ENCODE measurements around the gene PCDHB7.
"Not testable (repeated sequence)": the region's sequence is repeated elsewhere in the genome, so short reads cannot be mapped to it uniquely, and the experiment has no call there.

The PCDHB7 gene

DNA sequence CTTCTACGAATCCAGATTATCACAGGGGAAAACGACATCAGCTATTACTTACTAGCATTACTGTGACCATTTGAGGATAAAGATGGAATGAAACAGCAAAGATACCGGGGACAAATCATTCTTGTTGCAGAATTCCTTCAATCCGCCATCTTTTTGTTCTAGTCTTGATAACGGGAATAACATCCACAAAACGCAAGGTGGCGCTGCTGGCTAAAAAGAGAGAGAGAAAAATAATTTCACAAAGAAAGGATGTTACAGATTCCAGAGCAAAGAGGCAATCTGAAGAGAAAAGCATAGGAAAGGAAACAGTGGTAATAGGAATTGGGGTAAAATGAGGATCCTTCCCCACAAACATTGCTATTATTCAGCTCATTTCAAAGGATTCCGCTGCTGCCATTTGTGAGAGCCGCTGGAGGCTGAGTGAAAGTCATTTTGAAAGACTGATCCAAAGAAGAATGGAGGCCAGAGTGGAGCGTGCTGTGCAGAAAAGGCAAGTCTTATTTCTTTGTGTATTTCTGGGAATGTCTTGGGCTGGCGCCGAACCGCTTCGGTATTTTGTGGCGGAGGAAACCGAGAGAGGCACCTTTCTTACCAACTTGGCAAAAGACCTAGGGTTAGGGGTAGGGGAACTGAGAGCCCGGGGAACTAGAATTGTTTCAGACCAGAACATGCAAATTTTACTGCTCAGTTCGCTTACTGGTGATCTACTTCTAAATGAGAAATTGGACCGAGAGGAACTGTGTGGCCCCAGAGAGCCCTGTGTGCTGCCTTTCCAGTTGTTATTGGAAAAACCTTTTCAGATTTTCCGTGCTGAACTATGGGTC lies at the start of gene PCDHB7:
Gene PCDHB7, plus strand, starts transcription at position 264 of the 824 bp plus-strand sequence. Its CDS starts 192 bp downstream, at position 456.
- DNase-seq (ENCODE audit: low read depth in 2 of 2): no peak

DNA sequence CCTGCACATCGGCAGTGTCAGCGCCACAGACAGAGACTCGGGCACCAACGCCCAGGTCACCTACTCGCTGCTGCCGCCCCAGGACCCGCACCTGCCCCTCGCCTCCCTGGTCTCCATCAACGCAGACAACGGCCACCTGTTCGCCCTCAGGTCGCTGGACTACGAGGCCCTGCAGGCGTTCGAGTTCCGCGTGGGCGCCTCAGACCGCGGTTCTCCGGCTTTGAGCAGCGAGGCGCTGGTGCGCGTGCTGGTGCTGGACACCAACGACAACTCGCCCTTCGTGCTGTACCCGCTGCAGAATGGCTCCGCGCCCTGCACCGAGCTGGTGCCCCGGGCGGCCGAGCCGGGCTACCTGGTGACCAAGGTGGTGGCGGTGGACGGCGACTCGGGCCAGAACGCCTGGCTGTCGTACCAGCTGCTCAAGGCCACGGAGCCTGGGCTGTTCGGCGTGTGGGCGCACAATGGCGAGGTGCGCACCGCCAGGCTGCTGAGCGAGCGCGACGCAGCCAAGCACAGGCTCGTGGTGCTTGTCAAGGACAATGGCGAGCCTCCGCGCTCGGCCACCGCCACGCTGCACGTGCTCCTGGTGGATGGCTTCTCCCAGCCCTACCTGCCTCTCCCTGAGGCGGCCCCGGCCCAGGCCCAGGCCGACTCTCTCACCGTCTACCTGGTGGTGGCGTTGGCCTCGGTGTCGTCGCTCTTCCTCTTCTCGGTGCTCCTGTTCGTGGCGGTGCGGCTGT lies 48.9 kb upstream of the PCDHB7 start:
- not testable (repeated sequence) for DNase-seq (ENCODE audit: low read depth in 2 of 2)

- no peak for DNase-seq (ENCODE audit: low read depth in 2 of 2)
Measured at GRCh38 chr5:141127305-141127704, 45.1 kb upstream of the PCDHB7 start.

DNA sequence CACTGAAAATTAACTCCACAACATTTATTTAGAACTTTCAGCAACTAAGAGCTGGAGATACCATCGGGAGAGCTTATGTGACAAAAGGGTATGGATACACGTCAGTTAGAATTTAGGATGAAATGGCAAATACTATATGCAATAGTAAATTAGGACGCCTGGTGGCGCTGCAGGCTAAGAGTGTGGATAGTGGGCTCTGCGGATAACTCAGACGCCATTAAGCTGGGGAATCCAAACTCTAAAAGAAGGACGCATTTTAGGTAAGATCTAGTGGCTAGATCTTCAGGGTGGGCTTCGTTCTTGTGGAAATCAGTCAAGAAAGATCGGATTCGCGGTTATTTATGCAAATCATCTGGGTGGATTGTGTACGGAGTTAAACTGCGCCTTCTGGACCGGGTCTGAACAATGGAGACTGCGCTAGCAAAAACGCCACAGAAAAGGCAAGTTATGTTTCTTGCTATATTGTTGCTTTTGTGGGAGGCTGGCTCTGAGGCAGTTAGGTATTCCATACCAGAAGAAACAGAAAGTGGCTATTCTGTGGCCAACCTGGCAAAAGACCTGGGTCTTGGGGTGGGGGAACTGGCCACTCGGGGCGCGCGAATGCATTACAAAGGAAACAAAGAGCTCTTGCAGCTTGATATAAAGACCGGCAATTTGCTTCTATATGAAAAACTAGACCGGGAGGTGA lies 37.3 kb upstream of the PCDHB7 start, which contains the start of gene PCDHB5:
Gene PCDHB5, plus strand, starts transcription at position 177 of the 688 bp plus-strand sequence. Its CDS starts 229 bp downstream, at position 406.
- no peak for DNase-seq (ENCODE audit: low read depth in 2 of 2)

- DNase-seq (ENCODE audit: low read depth in 2 of 2): no peak
Measured at GRCh38 chr5:141135718-141136266, 36.7 kb upstream of the PCDHB7 start.

- not testable (repeated sequence) for DNase-seq (ENCODE audit: low read depth in 2 of 2)
Measured at GRCh38 chr5:141137346-141137745, 35.1 kb upstream of the PCDHB7 start.

GRCh38 chr5:141149812-141150211 lies 22.6 kb upstream of the PCDHB7 start, which contains the start of gene PCDHB6:
Gene PCDHB6, plus strand, starts transcription at chr5:141150057. Its CDS starts 201 bp downstream, at chr5:141150258.
- no peak for DNase-seq (ENCODE audit: low read depth in 2 of 2)

- no peak for DNase-seq (ENCODE audit: low read depth in 2 of 2)
Measured at GRCh38 chr5:141150224-141150992, 22.0 kb upstream of the PCDHB7 start.

DNA sequence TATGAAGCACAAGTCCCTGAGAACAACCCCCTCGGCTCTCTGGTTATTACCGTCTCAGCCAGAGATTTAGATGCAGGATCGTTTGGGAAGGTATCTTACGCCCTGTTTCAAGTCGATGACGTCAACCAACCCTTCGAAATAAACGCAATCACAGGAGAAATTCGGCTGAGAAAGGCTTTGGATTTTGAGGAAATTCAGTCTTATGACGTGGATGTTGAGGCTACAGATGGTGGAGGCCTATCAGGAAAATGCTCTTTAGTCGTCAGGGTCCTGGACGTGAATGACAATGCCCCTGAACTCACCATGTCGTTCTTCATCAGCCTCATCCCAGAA lies 21.5 kb upstream of the PCDHB7 start:
- DNase-seq (ENCODE audit: low read depth in 2 of 2): no peak

- DNase-seq (ENCODE audit: low read depth in 2 of 2): not testable (repeated sequence)
Measured at GRCh38 chr5:141151632-141152031, 20.8 kb upstream of the PCDHB7 start.

GRCh38 chr5:141152096-141152495 lies 20.3 kb upstream of the PCDHB7 start:
- not testable (repeated sequence) for DNase-seq (ENCODE audit: low read depth in 2 of 2)

- no peak for DNase-seq (ENCODE audit: low read depth in 2 of 2)
Measured at GRCh38 chr5:141155540-141156374, 16.7 kb upstream of the PCDHB7 start.

DNA sequence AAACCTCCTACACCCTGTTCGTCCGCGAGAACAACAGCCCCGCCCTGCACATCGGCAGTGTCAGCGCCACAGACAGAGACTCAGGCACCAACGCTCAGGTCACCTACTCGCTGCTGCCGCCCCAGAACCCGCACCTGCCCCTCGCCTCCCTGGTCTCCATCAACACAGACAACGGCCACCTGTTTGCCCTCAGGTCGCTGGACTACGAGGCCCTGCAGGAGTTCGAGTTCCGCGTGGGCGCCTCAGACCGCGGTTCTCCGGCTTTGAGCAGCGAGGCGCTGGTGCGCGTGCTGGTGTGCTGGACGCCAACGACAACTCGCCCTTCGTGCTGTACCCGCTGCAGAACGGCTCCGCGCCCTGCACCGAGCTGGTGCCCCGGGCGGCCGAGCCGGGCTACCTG lies 15.1 kb upstream of the PCDHB7 start:
- DNase-seq (ENCODE audit: low read depth in 2 of 2): not testable (repeated sequence)

- not testable (repeated sequence) for DNase-seq (ENCODE audit: low read depth in 2 of 2)
Measured at GRCh38 chr5:141157901-141158300, 14.5 kb upstream of the PCDHB7 start.

- not testable (repeated sequence) for DNase-seq (ENCODE audit: low read depth in 2 of 2)
Measured at GRCh38 chr5:141174291-141175104, 2.1 kb downstream of the PCDHB7 start.

GRCh38 chr5:141175933-141176332 lies 3.5 kb downstream of the PCDHB7 start:
- DNase-seq (ENCODE audit: low read depth in 2 of 2): no peak

GRCh38 chr5:141177577-141178191 lies 5.2 kb downstream of the PCDHB7 start, which contains the start of gene PCDHB8:
Gene PCDHB8, plus strand, starts transcription at chr5:141177790. Its CDS starts 245 bp downstream, at chr5:141178035.
- DNase-seq (ENCODE audit: low read depth in 2 of 2): not testable (repeated sequence)

DNA sequence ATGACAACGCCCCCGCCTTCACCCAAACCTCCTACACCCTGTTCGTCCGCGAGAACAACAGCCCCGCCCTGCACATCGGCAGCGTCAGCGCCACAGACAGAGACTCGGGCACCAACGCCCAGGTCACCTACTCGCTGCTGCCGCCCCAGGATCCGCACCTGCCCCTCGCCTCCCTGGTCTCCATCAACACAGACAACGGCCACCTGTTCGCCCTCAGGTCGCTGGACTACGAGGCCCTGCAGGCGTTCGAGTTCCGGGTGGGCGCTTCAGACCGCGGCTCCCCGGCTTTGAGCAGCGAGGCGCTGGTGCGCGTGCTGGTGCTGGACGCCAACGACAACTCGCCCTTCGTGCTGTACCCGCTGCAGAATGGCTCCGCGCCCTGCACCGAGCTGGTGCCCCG lies 6.9 kb downstream of the PCDHB7 start:
- DNase-seq (ENCODE audit: low read depth in 2 of 2): not testable (repeated sequence)

DNA sequence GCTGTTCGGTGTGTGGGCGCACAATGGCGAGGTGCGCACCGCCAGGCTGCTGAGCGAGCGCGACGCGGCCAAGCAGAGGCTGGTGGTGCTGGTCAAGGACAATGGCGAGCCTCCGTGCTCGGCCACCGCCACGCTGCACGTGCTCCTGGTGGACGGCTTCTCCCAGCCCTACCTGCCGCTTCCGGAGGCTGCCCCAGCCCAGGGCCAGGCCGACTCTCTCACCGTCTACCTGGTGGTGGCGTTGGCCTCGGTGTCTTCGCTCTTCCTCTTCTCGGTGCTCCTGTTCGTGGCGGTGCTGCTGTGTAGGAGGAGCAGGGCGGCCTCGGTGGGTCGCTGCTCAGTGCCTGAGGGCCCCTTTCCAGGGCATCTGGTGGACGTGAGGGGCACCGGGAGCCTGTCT lies 7.4 kb downstream of the PCDHB7 start:
- DNase-seq (ENCODE audit: low read depth in 2 of 2): not testable (repeated sequence)

Data from stimulated activated CD8-positive, alpha-beta memory T cell treated with anti-CD3 and anti-CD28 coated beads, Interleukin-7, amount 100 ng/mL, for 1 hour (primary cell).